ENCODE measurements around the gene JUNB. TPM values are rescaled to one million over a fixed set of nuclear protein-coding genes. Genes with fewer than 3 reads are reported as not detected.
A peak's percentile ranks its signal among the peaks of the same experiment; 100 is the strongest.

Gene JUNB
- total and polyA plus RNA-seq, 2 donors: 107 to 545 TPM

GRCh38 chr19:12841094-12841493 is 49.8 kb downstream of the JUNB start:
- no peaks in the 10 kb centered on the region for H3K36me3 ChIP-seq (ENCODE audit: insufficient read depth)
- WGBS: 2% methylated on average over 29 of the region's 29 CpGs
- H3K4me3 ChIP-seq (ENCODE audit: low read depth, low read length): no peak overlapping the region
- H3K4me1 ChIP-seq (ENCODE audit: insufficient read depth): no peaks in the 10 kb centered on the region
- DNase-seq (ENCODE audit: extremely low spot score): peak; percentile 18
- H3K27ac ChIP-seq (ENCODE audit: low read depth): no peak overlapping the region

GRCh38 chr19:12842511-12842910 is 51.2 kb downstream of the JUNB start:
- Histone ChIP-seq H3K36me3 (ENCODE audit: insufficient read depth) (no peaks in the 10 kb centered on the region), H3K4me1 (ENCODE audit: insufficient read depth) (no peaks in the 10 kb centered on the region), H3K4me3 (ENCODE audit: low read depth, low read length) (no peak overlapping the region), H3K27ac (ENCODE audit: low read depth) (no peak overlapping the region)
- WGBS: 92% methylated on average over 18 of the region's 18 CpGs
- DNase-seq (ENCODE audit: extremely low spot score): no peak

Small RNA genes within 50 kb of the gene (small RNA-seq; reads per million reads assigned to genes)
- not detected for gene MIR5684

Other genes starting within 250 kb of the JUNB start
- gene ZNF564, start 240.0 kb upstream of the JUNB start, total RNA-seq: 25.0 TPM
- 6.6 TPM for gene ZNF564, start 240.0 kb upstream of the JUNB start, polyA plus RNA-seq
- 9.0 TPM for gene ZNF490, start 180.7 kb upstream of the JUNB start, total RNA-seq
- 1.0 TPM for gene ZNF490, start 180.7 kb upstream of the JUNB start, polyA plus RNA-seq
- 38.3 TPM for gene ZNF791, start 180.6 kb upstream of the JUNB start, total RNA-seq
- gene ZNF791, start 180.6 kb upstream of the JUNB start, polyA plus RNA-seq: 12.0 TPM
- 31.1 TPM for gene MAN2B1, start 124.7 kb upstream of the JUNB start, total RNA-seq
- gene MAN2B1, start 124.7 kb upstream of the JUNB start, polyA plus RNA-seq: 60.0 TPM
- gene WDR83, start 124.7 kb upstream of the JUNB start, total RNA-seq: 5.1 TPM
- 17.5 TPM for gene WDR83, start 124.7 kb upstream of the JUNB start, polyA plus RNA-seq
- 29.9 TPM for gene DHPS, start 109.6 kb upstream of the JUNB start, total RNA-seq
- 99.0 TPM for gene DHPS, start 109.6 kb upstream of the JUNB start, polyA plus RNA-seq
- not detected for gene GNG14, start 103.5 kb upstream of the JUNB start, total RNA-seq
- not detected for gene GNG14, start 103.5 kb upstream of the JUNB start, polyA plus RNA-seq
- gene FBXW9, start 94.9 kb upstream of the JUNB start, total RNA-seq: 2.6 TPM
- gene FBXW9, start 94.9 kb upstream of the JUNB start, polyA plus RNA-seq: 8.9 TPM
- 35.4 TPM for gene TNPO2, start 67.6 kb upstream of the JUNB start, total RNA-seq
- gene TNPO2, start 67.6 kb upstream of the JUNB start, polyA plus RNA-seq: 50.7 TPM
- gene TRIR, start 56.8 kb upstream of the JUNB start, total RNA-seq: 59.5 TPM
- gene TRIR, start 56.8 kb upstream of the JUNB start, polyA plus RNA-seq: 285 TPM
- gene GET3, start 54.0 kb upstream of the JUNB start, total RNA-seq: 22.7 TPM
- 84.4 TPM for gene GET3, start 54.0 kb upstream of the JUNB start, polyA plus RNA-seq
- gene BEST2, start 39.7 kb upstream of the JUNB start, total RNA-seq: not detected
- gene BEST2, start 39.7 kb upstream of the JUNB start, polyA plus RNA-seq: not detected
- gene HOOK2, start 15.9 kb upstream of the JUNB start, total RNA-seq: 30.2 TPM
- gene HOOK2, start 15.9 kb upstream of the JUNB start, polyA plus RNA-seq: 28.4 TPM
- gene PRDX2, start 10.3 kb downstream of the JUNB start, total RNA-seq: 74.2 TPM
- gene PRDX2, start 10.3 kb downstream of the JUNB start, polyA plus RNA-seq: 245 TPM
- gene THSD8, start 10.6 kb downstream of the JUNB start, total RNA-seq: not detected
- not detected for gene THSD8, start 10.6 kb downstream of the JUNB start, polyA plus RNA-seq
- 9.5 TPM for gene RNASEH2A, start 15.1 kb downstream of the JUNB start, total RNA-seq
- 12.8 TPM for gene RNASEH2A, start 15.1 kb downstream of the JUNB start, polyA plus RNA-seq
- gene RTBDN, start 43.1 kb downstream of the JUNB start, total RNA-seq: not detected
- 0.65 TPM for gene RTBDN, start 43.1 kb downstream of the JUNB start, polyA plus RNA-seq
- 0.74 TPM for gene MAST1, start 47.0 kb downstream of the JUNB start, total RNA-seq
- gene MAST1, start 47.0 kb downstream of the JUNB start, polyA plus RNA-seq: 1.1 TPM
- 10.6 TPM for gene DNASE2, start 90.0 kb downstream of the JUNB start, total RNA-seq
- 58.9 TPM for gene DNASE2, start 90.0 kb downstream of the JUNB start, polyA plus RNA-seq
- 0.26 TPM for gene KLF1, start 95.7 kb downstream of the JUNB start, total RNA-seq
- 0.08 TPM for gene KLF1, start 95.7 kb downstream of the JUNB start, polyA plus RNA-seq
- gene GCDH, start 99.7 kb downstream of the JUNB start, total RNA-seq: 13.8 TPM
- gene GCDH, start 99.7 kb downstream of the JUNB start, polyA plus RNA-seq: 54.5 TPM
- 0.85 TPM for gene SYCE2, start 127.8 kb downstream of the JUNB start, total RNA-seq
- gene SYCE2, start 127.8 kb downstream of the JUNB start, polyA plus RNA-seq: 0.10 TPM
- gene FARSA, start 142.2 kb downstream of the JUNB start, total RNA-seq: 27.2 TPM
- gene FARSA, start 142.2 kb downstream of the JUNB start, polyA plus RNA-seq: 51.3 TPM
- 350 TPM for gene CALR, start 147.1 kb downstream of the JUNB start, total RNA-seq
- 366 TPM for gene CALR, start 147.1 kb downstream of the JUNB start, polyA plus RNA-seq
- gene RAD23A, start 154.4 kb downstream of the JUNB start, total RNA-seq: 29.5 TPM
- gene RAD23A, start 154.4 kb downstream of the JUNB start, polyA plus RNA-seq: 129 TPM
- gene GADD45GIP1, start 165.7 kb downstream of the JUNB start, total RNA-seq: 7.3 TPM
- 45.9 TPM for gene GADD45GIP1, start 165.7 kb downstream of the JUNB start, polyA plus RNA-seq
- not detected for gene DAND5, start 178.1 kb downstream of the JUNB start, total RNA-seq
- gene DAND5, start 178.1 kb downstream of the JUNB start, polyA plus RNA-seq: not detected
- gene NFIX, start 204.0 kb downstream of the JUNB start, total RNA-seq: 83.5 TPM
- gene NFIX, start 204.0 kb downstream of the JUNB start, polyA plus RNA-seq: 88.6 TPM